Activated CD8-positive, alpha-beta T cell treated with anti-CD3 and anti-CD28 coated beads for 36 hours (primary cell): ENCODE results near the gene OAS3. TPM values are rescaled to one million over a fixed set of nuclear protein-coding genes. Genes with fewer than 3 reads are reported as not detected.

ENCODE experiments used
- ATAC-seq: fragments of 200-7000 bp; cut with Tn5 transposase; one replicate; pipeline ENCODE4 v1.10.0; 2021; ENCODE audit warnings: mild to moderate bottlenecking, moderate library complexity
- CTCF ChIA-PET: fragments of 350-600 bp; sonication (Branson Sonifier 250); formaldehyde crosslinking; loops from one replicate; lab custom pipeline; 2021; ENCODE audit warnings: antibody characterized with exemption; lab: Charles Lee
- POLR2A ChIA-PET: fragments of 350-600 bp; sonication (Branson Sonifier 250); formaldehyde crosslinking; loops from one replicate; lab custom pipeline; 2021; ENCODE audit warnings: antibody characterized with exemption; lab: Charles Lee
- DNase-seq: peaks from one replicate; pipeline ENCODE4 v3.0.0-alpha.2; 2020
- H3K27ac Mint-ChIP-seq: one replicate; pipeline ENCODE4 v1.8.0; 2021; ENCODE audit warnings: mild to moderate bottlenecking, mixed read lengths
- H3K27me3 Mint-ChIP-seq: one replicate; pipeline ENCODE4 v1.8.0; 2021; ENCODE audit warnings: mixed read lengths
- H3K36me3 Mint-ChIP-seq: one replicate; pipeline ENCODE4 v1.8.0; 2021; ENCODE audit warnings: low read depth, mixed read lengths
- H3K4me1 Mint-ChIP-seq: one replicate; pipeline ENCODE4 v1.8.0; 2021; ENCODE audit warnings: low read depth, mixed read lengths
- H3K4me3 Mint-ChIP-seq: one replicate; pipeline ENCODE4 v1.8.0; 2021; ENCODE audit warnings: mild to moderate bottlenecking, moderate library complexity, mixed read lengths
- H3K9me3 Mint-ChIP-seq: one replicate; pipeline ENCODE4 v1.8.0; 2021; ENCODE audit warnings: mixed read lengths
- intact Hi-C: fragments of 100-400 bp; cut with micrococcal nuclease; formaldehyde crosslinking; loops from one replicate; pipeline ENCODE4 v1.10.0; 2022
- total RNA-seq, 2 experiments: library from RNA; stranded (reverse); gene quantifications; one replicate each; pipeline ENCODE4 v1.2.3, GENCODE V29; 2021
- TF ChIP-seq, protein P1 (sequence below): fragments of 200-600 bp; IDR thresholded peaks from one replicate; pipeline ENCODE4 v1.8.0; 2022; ENCODE audit warnings: antibody characterized with exemption, mild to moderate bottlenecking

Gene OAS3
- total RNA-seq, 2 experiments from 2014 or later, result 21.4 to 22.2 TPM

GRCh38 chr12:113005762-113006161 lies 67.5 kb downstream of the OAS3 start:
- TF ChIP-seq, protein P1, sequence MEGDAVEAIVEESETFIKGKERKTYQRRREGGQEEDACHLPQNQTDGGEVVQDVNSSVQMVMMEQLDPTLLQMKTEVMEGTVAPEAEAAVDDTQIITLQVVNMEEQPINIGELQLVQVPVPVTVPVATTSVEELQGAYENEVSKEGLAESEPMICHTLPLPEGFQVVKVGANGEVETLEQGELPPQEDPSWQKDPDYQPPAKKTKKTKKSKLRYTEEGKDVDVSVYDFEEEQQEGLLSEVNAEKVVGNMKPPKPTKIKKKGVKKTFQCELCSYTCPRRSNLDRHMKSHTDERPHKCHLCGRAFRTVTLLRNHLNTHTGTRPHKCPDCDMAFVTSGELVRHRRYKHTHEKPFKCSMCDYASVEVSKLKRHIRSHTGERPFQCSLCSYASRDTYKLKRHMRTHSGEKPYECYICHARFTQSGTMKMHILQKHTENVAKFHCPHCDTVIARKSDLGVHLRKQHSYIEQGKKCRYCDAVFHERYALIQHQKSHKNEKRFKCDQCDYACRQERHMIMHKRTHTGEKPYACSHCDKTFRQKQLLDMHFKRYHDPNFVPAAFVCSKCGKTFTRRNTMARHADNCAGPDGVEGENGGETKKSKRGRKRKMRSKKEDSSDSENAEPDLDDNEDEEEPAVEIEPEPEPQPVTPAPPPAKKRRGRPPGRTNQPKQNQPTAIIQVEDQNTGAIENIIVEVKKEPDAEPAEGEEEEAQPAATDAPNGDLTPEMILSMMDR, result peak; percentile 39
- POLR2A ChIA-PET, result interaction anchor here (1.0 kb wide), 1 partner anchor 27 kb away, joined by 3 read pairs; the partner anchor contains the start of gene OAS2
- no peak overlapping the region for H3K27ac Mint-ChIP-seq
- no peak overlapping the region for H3K4me3 Mint-ChIP-seq
- H3K9me3 Mint-ChIP-seq, result peaks cover 4% of the 10 kb centered on the region
- no peaks in the 10 kb centered on the region for H3K4me1 Mint-ChIP-seq
- DNase-seq (no peak), ATAC-seq (no peak)
- intact Hi-C loops, result no loop called here
- H3K27me3 Mint-ChIP-seq, result no peaks in the 10 kb centered on the region
- H3K36me3 Mint-ChIP-seq, result peaks cover 69% of the 10 kb centered on the region
- CTCF ChIA-PET, result interaction anchor here (0.7 to 1.6 kb wide), 2 partner anchors 97 to 105 kb away, joined by 3 to 4 read pairs; no protein-coding TSS in a partner anchor

GRCh38 chr12:113006206-113006605 lies 67.9 kb downstream of the OAS3 start:
- intact Hi-C loops, result no loop called here
- ChIA-PET CTCF (interaction anchor here (0.7 to 1.5 kb wide), 2 partner anchors 106 to 147 kb away, joined by 4 to 5 read pairs; no protein-coding TSS in a partner anchor), POLR2A (interaction anchor here (1.0 kb wide), 1 partner anchor 28 kb away, joined by 3 read pairs; the partner anchor contains the start of gene OAS2)
- ATAC-seq (no peak), DNase-seq (no peak)
- H3K4me3 Mint-ChIP-seq, result no peak overlapping the region
- H3K36me3 Mint-ChIP-seq, result peaks cover 72% of the 10 kb centered on the region
- H3K9me3 Mint-ChIP-seq, result peaks cover 7% of the 10 kb centered on the region
- H3K27ac Mint-ChIP-seq, result no peak overlapping the region
- no peaks in the 10 kb centered on the region for H3K27me3 Mint-ChIP-seq
- TF ChIP-seq, protein P1, result no peak
- H3K4me1 Mint-ChIP-seq, result no peaks in the 10 kb centered on the region

DNA sequence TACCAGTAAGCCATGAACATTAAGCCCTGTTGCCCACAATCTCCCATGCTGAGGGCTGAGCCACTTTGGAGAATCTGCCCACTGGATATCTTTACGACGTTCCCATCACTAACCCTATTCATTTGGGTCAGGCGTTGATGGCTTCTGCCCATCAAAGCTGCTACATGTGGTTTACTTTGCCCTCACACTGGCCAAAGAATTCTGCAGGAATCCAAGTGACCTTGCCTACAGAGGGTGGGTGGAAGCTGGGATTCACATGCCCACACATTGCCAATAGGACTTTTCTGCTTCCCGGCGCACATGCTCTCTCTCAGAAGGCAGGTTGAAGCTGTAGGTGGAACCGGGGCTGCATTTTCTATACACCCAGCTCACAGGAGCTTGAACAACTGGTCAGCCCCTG lies 68.4 kb downstream of the OAS3 start:
- TF ChIP-seq, protein P1, result no peak
- Mint-ChIP-seq H3K27me3 (no peaks in the 10 kb centered on the region), H3K27ac (no peak overlapping the region), H3K4me3 (no peak overlapping the region), H3K4me1 (no peaks in the 10 kb centered on the region), H3K9me3 (peaks cover 9% of the 10 kb centered on the region), H3K36me3 (peaks cover 74% of the 10 kb centered on the region)
- CTCF ChIA-PET, result interaction anchor here (0.7 to 4.5 kb wide), 7 partner anchors 9 to 147 kb away, joined by 3 to 22 read pairs (median 5); no protein-coding TSS in a partner anchor
- no peak for DNase-seq
- POLR2A ChIA-PET, result interaction anchor here (1.1 kb wide), 1 partner anchor 66 kb away, joined by 4 read pairs; no protein-coding TSS in a partner anchor
- intact Hi-C loops, result no loop called here
- no peak for ATAC-seq

- DNase-seq, result no peak
- Mint-ChIP-seq H3K27ac (no peak overlapping the region), H3K27me3 (no peaks in the 10 kb centered on the region), H3K36me3 (peaks cover 79% of the 10 kb centered on the region), H3K4me1 (no peaks in the 10 kb centered on the region), H3K4me3 (no peak overlapping the region), H3K9me3 (peaks cover 11% of the 10 kb centered on the region)
- POLR2A ChIA-PET, result interaction anchor here (0.6 to 1.1 kb wide), 2 partner anchors 30 to 67 kb away, joined by 3 to 4 read pairs; no protein-coding TSS in a partner anchor
- CTCF ChIA-PET, result interaction anchor here (0.8 to 4.5 kb wide), 6 partner anchors 10 to 146 kb away, joined by 3 to 22 read pairs (median 5); no protein-coding TSS in a partner anchor
- intact Hi-C loops, result no loop called here
- no peak for ATAC-seq
- TF ChIP-seq, protein P1, result no peak
Measured at GRCh38 chr12:113007166-113007565, 68.9 kb downstream of the OAS3 start.

DNA sequence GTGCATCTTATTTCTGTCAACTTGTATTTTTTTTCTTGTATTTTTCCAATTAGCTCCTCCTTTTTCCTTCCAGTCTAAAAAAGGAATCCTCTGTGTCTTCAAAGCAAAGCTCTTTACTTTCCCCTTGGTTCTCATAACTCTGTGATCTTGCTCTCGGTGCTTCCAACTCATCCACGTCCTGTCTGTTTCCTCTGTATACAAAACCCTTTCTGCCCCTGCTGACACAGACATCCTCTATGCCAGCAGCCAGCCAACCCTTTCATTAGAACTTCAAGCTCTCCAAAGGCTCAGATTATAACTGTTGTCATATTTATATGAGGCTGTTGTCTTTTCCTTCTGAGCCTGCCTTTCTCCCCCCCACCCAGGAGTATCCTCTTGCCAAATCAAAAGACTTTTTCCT lies 72.4 kb downstream of the OAS3 start:
- ATAC-seq, result no peak
- H3K27ac Mint-ChIP-seq, result no peak overlapping the region
- no peaks in the 10 kb centered on the region for H3K27me3 Mint-ChIP-seq
- H3K9me3 Mint-ChIP-seq, result peaks cover 11% of the 10 kb centered on the region
- DNase-seq, result no peak
- TF ChIP-seq, protein P1, result no peak
- ChIA-PET POLR2A (interaction anchor here (1.1 kb wide), 1 partner anchor 226 kb away, joined by 3 read pairs; no protein-coding TSS in a partner anchor), CTCF (interaction anchor here (0.6 to 4.5 kb wide), 2 partner anchors 17 to 33 kb away, joined by 3 to 22 read pairs; no protein-coding TSS in a partner anchor)
- H3K36me3 Mint-ChIP-seq, result peaks cover 57% of the 10 kb centered on the region
- intact Hi-C loops, result no loop called here
- H3K4me3 Mint-ChIP-seq, result no peak overlapping the region
- no peaks in the 10 kb centered on the region for H3K4me1 Mint-ChIP-seq
